HFFc6 (cell line): Measurements from ENCODE around the gene MAST4. TPM values are rescaled to one million over a fixed set of nuclear protein-coding genes. Genes with fewer than 3 reads are reported as not detected.

Experiments used
- DNase-seq: peaks from one replicate; pipeline ENCODE4 v3.0.0-alpha.2; 2018
- H3K27ac Mint-ChIP-seq: 2 replicates; pipeline ENCODE4 v1.8.0; 2020; ENCODE audit warnings: mild to moderate bottlenecking, mixed read lengths
- H3K27me3 Mint-ChIP-seq: 2 replicates; pipeline ENCODE4 v1.8.0; 2021; ENCODE audit warnings: mild to moderate bottlenecking, moderate library complexity, mixed read lengths; ENCODE audit not compliant: insufficient read depth
- H3K36me3 Mint-ChIP-seq: 2 replicates; pipeline ENCODE4 v1.8.0; 2021; ENCODE audit warnings: low read depth, mixed read lengths
- H3K4me1 Mint-ChIP-seq: 2 replicates; pipeline ENCODE4 v1.8.0; 2020; ENCODE audit warnings: low read depth, mixed read lengths
- H3K4me3 Mint-ChIP-seq: 2 replicates; pipeline ENCODE4 v1.8.0; 2020; ENCODE audit warnings: mild to moderate bottlenecking, moderate library complexity, mixed read lengths
- H3K9me3 Mint-ChIP-seq: 2 replicates; pipeline ENCODE4 v1.8.0; 2020; ENCODE audit warnings: mild to moderate bottlenecking, mixed read lengths
- CTCF ChIP-seq: fragments of 200-600 bp; sonication (generic); IDR thresholded peaks from 2 replicates; pipeline ENCODE4 v1.5.0; 2021; ENCODE audit warnings: antibody characterized with exemption, mild to moderate bottlenecking
- total RNA-seq, 6 experiments: library from RNA; stranded (reverse); fragmentation: NEBNext Ultra II Directional; extraction: Animal tissue kit (Norgen Biotek cat#: 25700); gene quantifications; 2 replicates in 1 of 6; 3 replicates in 5 of 6; pipeline ENCODE4 v1.2.3, GENCODE V29; 2021

The MAST4 gene
- total RNA-seq, 6 experiments from 2014 or later: 3.0 to 5.6 (median 3.9) TPM

DNA sequence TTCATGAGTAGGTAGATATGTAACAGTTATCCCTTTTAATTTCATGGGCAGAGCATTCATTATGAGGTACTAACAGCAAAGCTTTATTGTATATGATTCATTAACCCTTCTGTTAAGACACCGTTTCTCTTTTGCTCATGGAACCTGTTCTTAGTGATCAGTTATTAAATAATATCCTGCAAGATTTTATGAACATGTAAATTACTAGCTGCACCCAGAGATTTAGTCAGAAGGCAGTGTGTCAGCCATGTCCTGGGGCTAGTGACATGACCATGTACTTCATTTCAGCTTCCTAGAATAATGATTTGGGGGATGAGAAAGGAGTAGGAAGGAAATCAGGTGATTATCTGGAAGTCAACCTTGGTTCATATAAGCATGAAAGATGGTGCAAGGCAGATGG is 7.0 kb downstream of the MAST4 start:
- H3K27me3 Mint-ChIP-seq: peaks cover 11% of the 10 kb centered on the region
- H3K4me3 Mint-ChIP-seq: no peak overlapping the region
- no peaks in the 10 kb centered on the region for H3K36me3 Mint-ChIP-seq
- H3K9me3 Mint-ChIP-seq: no peaks in the 10 kb centered on the region
- DNase-seq: no peak
- no peak for TF ChIP-seq CTCF
- H3K27ac Mint-ChIP-seq: no peak overlapping the region
- no peaks in the 10 kb centered on the region for H3K4me1 Mint-ChIP-seq

DNA sequence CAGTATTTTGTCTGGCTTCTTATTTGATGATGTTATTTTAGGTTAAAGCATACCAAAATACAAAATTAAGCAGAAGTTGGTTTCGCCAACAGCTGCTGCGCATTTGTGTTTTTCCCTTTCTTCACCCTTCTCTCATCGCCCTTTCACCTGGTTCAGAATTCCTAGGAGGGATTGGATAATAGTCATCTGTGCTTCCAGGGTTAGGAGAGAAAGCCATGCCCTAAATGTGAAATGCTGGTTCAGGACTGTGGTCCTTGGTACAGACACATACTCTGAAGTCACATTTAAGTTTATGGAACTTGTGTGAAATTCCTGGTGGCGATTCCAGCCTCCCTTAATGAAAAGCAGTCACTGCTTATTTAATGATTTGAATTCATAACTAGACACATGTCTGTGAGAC is 7.7 kb downstream of the MAST4 start:
- Mint-ChIP-seq H3K27ac (no peak overlapping the region), H3K36me3 (no peaks in the 10 kb centered on the region), H3K27me3 (peaks cover 8% of the 10 kb centered on the region), H3K4me1 (no peaks in the 10 kb centered on the region), H3K4me3 (no peak overlapping the region), H3K9me3 (no peaks in the 10 kb centered on the region)
- no peak for TF ChIP-seq CTCF
- DNase-seq: no peak

- no peaks in the 10 kb centered on the region for H3K36me3 Mint-ChIP-seq
- peaks cover 2% of the 10 kb centered on the region; the same call in 1 of the 2 replicates for H3K27me3 Mint-ChIP-seq
- no peak overlapping the region for H3K27ac Mint-ChIP-seq
- DNase-seq: no peak
- no peaks in the 10 kb centered on the region for H3K4me1 Mint-ChIP-seq
- H3K9me3 Mint-ChIP-seq: no peaks in the 10 kb centered on the region
- no peak overlapping the region for H3K4me3 Mint-ChIP-seq
- no peak for TF ChIP-seq CTCF
Observed at GRCh38 chr5:66606713-66607112, 10.5 kb downstream of the MAST4 start.

- DNase-seq: no peak
- no peaks in the 10 kb centered on the region for H3K4me1 Mint-ChIP-seq
- H3K36me3 Mint-ChIP-seq: no peaks in the 10 kb centered on the region
- no peaks in the 10 kb centered on the region for H3K9me3 Mint-ChIP-seq
- H3K27me3 Mint-ChIP-seq: peaks cover 2% of the 10 kb centered on the region
- H3K4me3 Mint-ChIP-seq: no peak overlapping the region
- no peak overlapping the region for H3K27ac Mint-ChIP-seq
- no peak for TF ChIP-seq CTCF
Observed at GRCh38 chr5:66608501-66608900, 12.3 kb downstream of the MAST4 start.

DNA sequence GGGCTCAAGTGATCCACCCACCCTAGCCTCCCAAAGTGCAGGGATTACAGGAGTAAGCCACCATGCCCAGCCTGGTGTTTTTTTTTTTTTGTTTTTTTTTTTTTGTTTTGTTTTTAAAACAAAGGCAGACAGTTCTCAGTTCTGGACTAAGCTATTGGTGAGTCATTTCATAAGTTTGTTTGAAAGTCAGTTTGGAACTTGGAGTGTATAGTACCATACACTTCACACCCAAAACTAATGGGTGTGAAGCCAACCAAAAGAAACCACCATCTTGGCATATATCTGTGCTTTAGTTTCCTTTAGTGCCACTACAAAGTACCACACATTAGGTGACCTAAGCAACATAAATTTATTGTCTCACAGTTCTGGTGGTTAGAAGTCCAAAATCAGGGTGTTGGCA is 13.4 kb downstream of the MAST4 start:
- no peak for DNase-seq
- Mint-ChIP-seq H3K9me3 (no peaks in the 10 kb centered on the region), H3K4me3 (no peak overlapping the region), H3K27ac (no peak overlapping the region), H3K36me3 (no peaks in the 10 kb centered on the region), H3K4me1 (no peaks in the 10 kb centered on the region), H3K27me3 (peaks cover 2% of the 10 kb centered on the region)
- no peak for TF ChIP-seq CTCF

DNA sequence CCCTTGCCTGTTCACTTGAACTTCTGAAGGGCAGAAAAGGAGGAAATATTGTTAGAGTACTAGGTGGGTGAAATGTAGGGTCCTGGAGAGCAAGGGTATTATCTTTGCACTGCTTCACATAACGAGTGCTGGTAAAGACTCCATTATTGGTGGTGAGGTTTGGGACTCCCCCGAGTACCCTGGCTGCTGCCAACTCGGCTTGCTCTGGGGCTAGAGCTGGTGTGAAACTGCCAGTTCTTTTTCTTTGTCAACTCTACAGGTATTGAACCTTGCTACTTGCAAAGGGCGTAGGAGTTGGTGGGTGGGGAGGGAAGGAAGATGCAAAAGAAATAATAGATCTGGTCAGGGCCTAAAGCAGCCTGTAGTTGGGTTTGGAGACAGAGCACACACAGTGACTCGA is 16.0 kb downstream of the MAST4 start:
- H3K4me3 Mint-ChIP-seq: no peak overlapping the region
- H3K4me1 Mint-ChIP-seq: no peaks in the 10 kb centered on the region
- no peak overlapping the region for H3K27ac Mint-ChIP-seq
- DNase-seq: no peak
- H3K36me3 Mint-ChIP-seq: no peaks in the 10 kb centered on the region
- no peak for TF ChIP-seq CTCF
- H3K27me3 Mint-ChIP-seq: peaks cover 2% of the 10 kb centered on the region
- H3K9me3 Mint-ChIP-seq: no peaks in the 10 kb centered on the region
